OCI-LY7 (cell line): ENCODE data around the gene COPS6. TPM values are rescaled to one million over a fixed set of nuclear protein-coding genes. Genes with fewer than 3 reads are reported as not detected.

ENCODE experiments used
- BruUV-seq: library from RNA; stranded (reverse); fragments of 400-500 nt; replicated peaks from 2 replicates; lab custom pipeline; 2021; lab: Mats Ljungman, UMichigan
- CTCF ChIA-PET: fragments of 300-600 bp; sonication (Branson Sonifier 250); formaldehyde crosslinking; loops from one replicate; lab custom pipeline; 2022; ENCODE audit warnings: antibody characterized with exemption; ENCODE audit not compliant: unreplicated experiment; lab: Charles Lee
- POLR2A ChIA-PET: fragments of 300-600 bp; sonication (Branson Sonifier 250); formaldehyde crosslinking; loops from one replicate; lab custom pipeline; 2022; ENCODE audit warnings: antibody characterized with exemption; lab: Charles Lee
- DNase-seq: peaks from one replicate; pipeline ENCODE4 v3.0.0-alpha.2; 2015; ENCODE audit warnings: low spot score
- H2AFZ ChIP-seq: fragments of 200-600 bp; sonication (generic), shearing (Covaris generic); 2 replicates; pipeline ENCODE4 v1.6.1; 2014; ENCODE audit warnings: mild to moderate bottlenecking, antibody characterized with exemption, low read length, moderate library complexity
- H3K27ac ChIP-seq: fragments of 200-600 bp; sonication (generic); 2 replicates; pipeline ENCODE4 v1.5.1; 2014; ENCODE audit warnings: mixed run types, low read depth, mild to moderate bottlenecking, moderate library complexity, low read length, inconsistent platforms; ENCODE audit not compliant: poor library complexity, severe bottlenecking
- H3K36me3 ChIP-seq: fragments of 200-600 bp; sonication (generic); 2 replicates; pipeline ENCODE4 v1.6.1; 2014; ENCODE audit warnings: mild to moderate bottlenecking, antibody characterized with exemption, low read length, moderate library complexity, mixed read lengths; ENCODE audit not compliant: insufficient read depth
- H3K4me1 ChIP-seq: fragments of 200-600 bp; sonication (generic); 2 replicates; pipeline ENCODE4 v1.5.1; 2014; ENCODE audit warnings: mild to moderate bottlenecking, low read length; ENCODE audit not compliant: insufficient read depth, poor library complexity, severe bottlenecking
- H3K4me2 ChIP-seq: fragments of 200-600 bp; sonication (generic); 2 replicates; pipeline ENCODE4 v1.6.1; 2014; ENCODE audit warnings: mild to moderate bottlenecking, low read length
- H3K4me3 ChIP-seq: fragments of 200-600 bp; sonication (generic); 2 replicates; pipeline ENCODE4 v1.5.1; 2014; ENCODE audit warnings: mild to moderate bottlenecking, low read depth, low read length; ENCODE audit not compliant: poor library complexity, severe bottlenecking
- H3K79me2 ChIP-seq: fragments of 200-600 bp; sonication (generic); 2 replicates; pipeline ENCODE4 v1.6.1; 2016; ENCODE audit warnings: low read depth, mild to moderate bottlenecking, low read length, moderate library complexity, mixed read lengths; ENCODE audit not compliant: insufficient read depth
- H3K9me2 ChIP-seq: fragments of 200-600 bp; sonication (generic); 2 replicates; pipeline ENCODE4 v1.6.1; 2016; ENCODE audit warnings: mild to moderate bottlenecking, low read length, mixed read lengths; ENCODE audit not compliant: insufficient read depth
- H3K9me3 ChIP-seq: fragments of 200-600 bp; sonication (generic); 2 replicates; pipeline ENCODE4 v1.6.1; 2014; ENCODE audit warnings: mild to moderate bottlenecking, mixed run types, low read length, mixed read lengths
- H4K20me1 ChIP-seq: fragments of 200-600 bp; sonication (generic); 2 replicates; pipeline ENCODE4 v1.6.1; 2014; ENCODE audit warnings: mild to moderate bottlenecking, antibody characterized with exemption, low read length, moderate library complexity, mixed read lengths; ENCODE audit not compliant: insufficient read depth
- CTCF ChIP-seq: fragments of 200-600 bp; sonication (generic); conservative IDR thresholded peaks from 2 replicates; pipeline ENCODE4 v1.5.1; 2014; ENCODE audit warnings: mild to moderate bottlenecking, antibody characterized with exemption, low read length, moderate library complexity, mixed read lengths
- EZH2phosphoT487 ChIP-seq: fragments of 200-600 bp; sonication (generic); IDR thresholded peaks from 2 replicates; pipeline ENCODE4 v1.6.1; 2018; ENCODE audit warnings: low read depth, borderline replicate concordance, mild to moderate bottlenecking, mixed run types, antibody characterized with exemption, low read length, moderate library complexity, mixed read lengths
- intact Hi-C: fragments of 100-400 bp; cut with micrococcal nuclease; formaldehyde crosslinking; loops from one replicate; pipeline ENCODE4 v1.10.0; 2022; ENCODE audit not compliant: unreplicated experiment
- total RNA-seq, 2 experiments: library from RNA; depleted of rRNA in 1 of 2; stranded (reverse); fragments of >200 nt in 1 of 2; shearing (Covaris generic) in 1 of 2; gene quantifications; 2 replicates each; pipeline ENCODE4 v1.2.3, GENCODE V29; 2014 to 2022

The COPS6 gene
- total RNA-seq, 2 experiments from 2014 or later: 57.6 to 96.0 TPM

GRCh38 chr7:100081535-100082102 is 7.2 kb upstream of the COPS6 start, which contains the start of gene ZNF3:
ZNF3 (minus strand) TSS chr7:100081723; CDS start chr7:100077357, 4,366 bp downstream.
- Histone ChIP-seq H3K4me3 (peak within 1 kb of the TSS; percentile 73), H3K36me3 (peaks cover 10% of the 10 kb centered on the region; the same call in 1 of the 2 replicates), H3K4me1 (peaks cover 22% of the 10 kb centered on the region), H3K9me3 (no peaks in the 10 kb centered on the region), H4K20me1 (no peaks in the 10 kb centered on the region), H2AFZ (peak within 1 kb of the TSS; percentile 90), H3K4me2 (peak within 1 kb of the TSS; percentile 80), H3K79me2 (peaks cover 11% of the 10 kb centered on the region; the same call in 1 of the 2 replicates), H3K27ac (peak within 1 kb of the TSS; percentile 64), H3K9me2 (no peaks in the 10 kb centered on the region)
- CTCF ChIA-PET: no interaction called here
- peak; percentile 97 for DNase-seq
- POLR2A ChIA-PET: interaction anchor here (0.6 to 1.2 kb wide), 5 partner anchors 16 to 145 kb away, joined by 3 to 5 read pairs (median 4); partner anchors contain the start of gene ZSCAN21
- intact Hi-C loops: loop anchor here (1.0 to 10.0 kb wide), 4 partner anchors 32 to 803 kb away; partner anchors contain the start of genes MBLAC1, UFSP1 and ZSCAN21
- BruUV-seq: no TSS peak
- TF ChIP-seq EZH2phosphoT487 (no peak), CTCF (peak; percentile 96)

- no peaks in the 10 kb centered on the region for H3K9me2 ChIP-seq
- H2AFZ ChIP-seq: peak overlapping the region; percentile 90
- TF ChIP-seq CTCF (no peak), EZH2phosphoT487 (no peak)
- peaks cover 13% of the 10 kb centered on the region; the same call in 1 of the 2 replicates for H3K79me2 ChIP-seq
- H3K36me3 ChIP-seq: peaks cover 5% of the 10 kb centered on the region; the same call in 1 of the 2 replicates
- H3K9me3 ChIP-seq: no peaks in the 10 kb centered on the region
- H3K4me2 ChIP-seq: peak overlapping the region; percentile 80
- DNase-seq: no peak
- intact Hi-C loops: loop anchor here (5.0 to 10.0 kb wide), 2 partner anchors 44 to 802 kb away; partner anchors contain the start of genes MBLAC1 and UFSP1
- H4K20me1 ChIP-seq: no peaks in the 10 kb centered on the region
- ChIA-PET POLR2A (interaction anchor here (0.6 to 1.2 kb wide), 11 partner anchors 8 to 397 kb away, joined by 3 to 5 read pairs (median 3); partner anchors contain the start of genes MBLAC1, TRIM4 and ZSCAN21), CTCF (interaction anchor here (0.5 to 1.0 kb wide), 5 partner anchors 19 to 346 kb away, joined by 3 to 5 read pairs (median 4); partner anchors contain the start of gene AP4M1)
- peaks cover 24% of the 10 kb centered on the region for H3K4me1 ChIP-seq
- no TSS peak for BruUV-seq
- peak overlapping the region; percentile 73 for H3K4me3 ChIP-seq
- H3K27ac ChIP-seq: peak overlapping the region; percentile 64
Observed at GRCh38 chr7:100082978-100083377, 5.8 kb upstream of the COPS6 start.
